ENCODE results near the gene RGS7. TPM values are rescaled to one million over a fixed set of nuclear protein-coding genes. Genes with fewer than 3 reads are reported as not detected.

RGS7 gene
- total RNA-seq, result 1 to 10 TPM in 1 of 4 donors, not detected in 3; 1.9 TPM

GRCh38 chr1:241356519-241357365, at the start of gene RGS7:
RGS7 (minus strand) TSS chr1:241357205.
- H3K27me3 ChIP-seq, result no peaks in the 10 kb centered on the region
- no peak within 1 kb of the TSS for H3K27ac ChIP-seq
- no peaks in the 10 kb centered on the region for H3K36me3 ChIP-seq
- no peaks in the 10 kb centered on the region for H3K9me3 ChIP-seq
- H3K4me1 ChIP-seq, result peaks cover 0 to 6% (median 0%) of the 10 kb centered on the region in 4 donors
- TF ChIP-seq POLR2A (IDR thresholded peaks at IDR 0.05), result no peak
- TF ChIP-seq CTCF (IDR thresholded peaks at IDR 0.05), result no peak
- DNase-seq, result peak in 1 of 3 donors; percentile 55
- peak within 1 kb of the TSS; percentile 18 to 55 (median 49) for H3K4me3 ChIP-seq

GRCh38 chr1:241406421-241406820, 49.4 kb upstream of the RGS7 start:
- Histone ChIP-seq H3K9me3 (no peaks in the 10 kb centered on the region), H3K27ac (no peak overlapping the region), H3K36me3 (no peaks in the 10 kb centered on the region), H3K4me3 (no peak overlapping the region), H3K27me3 (no peaks in the 10 kb centered on the region), H3K4me1 (no peaks in the 10 kb centered on the region)
- no peak for DNase-seq
- TF ChIP-seq CTCF (IDR thresholded peaks at IDR 0.05) (no peak), POLR2A (IDR thresholded peaks at IDR 0.05) (no peak)

GRCh38 chr1:241401156-241401555, 44.2 kb upstream of the RGS7 start:
- no peak for TF ChIP-seq POLR2A (IDR thresholded peaks at IDR 0.05)
- TF ChIP-seq CTCF (IDR thresholded peaks at IDR 0.05), result no peak

GRCh38 chr1:241396747-241397681, 40.0 kb upstream of the RGS7 start:
- Histone ChIP-seq H3K36me3 (no peaks in the 10 kb centered on the region), H3K27me3 (no peaks in the 10 kb centered on the region), H3K4me1 (no peaks in the 10 kb centered on the region), H3K27ac (no peak overlapping the region), H3K9me3 (no peaks in the 10 kb centered on the region), H3K4me3 (no peak overlapping the region)
- no peak for TF ChIP-seq POLR2A (IDR thresholded peaks at IDR 0.05)
- TF ChIP-seq CTCF (IDR thresholded peaks at IDR 0.05), result no peak
- DNase-seq, result no peak

More at GRCh38 chr1:241401156-241401555, 44.2 kb upstream of the RGS7 start:
- DNase-seq, result no peak
- H3K4me3 ChIP-seq, result no peak overlapping the region
- H3K36me3 ChIP-seq, result no peaks in the 10 kb centered on the region
- H3K4me1 ChIP-seq, result no peaks in the 10 kb centered on the region
- no peak overlapping the region for H3K27ac ChIP-seq
- H3K27me3 ChIP-seq, result no peaks in the 10 kb centered on the region
- H3K9me3 ChIP-seq, result no peaks in the 10 kb centered on the region

GRCh38 chr1:241391926-241392710, 35.1 kb upstream of the RGS7 start:
- Histone ChIP-seq H3K36me3 (no peaks in the 10 kb centered on the region), H3K9me3 (no peaks in the 10 kb centered on the region), H3K4me3 (no peak overlapping the region), H3K27me3 (no peaks in the 10 kb centered on the region), H3K27ac (no peak overlapping the region), H3K4me1 (no peaks in the 10 kb centered on the region)
- no peak for TF ChIP-seq CTCF (IDR thresholded peaks at IDR 0.05)
- no peak for TF ChIP-seq POLR2A (IDR thresholded peaks at IDR 0.05)
- DNase-seq, result no peak

Data from Peyer's patch (tissue), 4 donors.